ENCODE data around the gene NUP205.
A peak's percentile ranks its signal among the peaks of the same experiment; 100 is the strongest.

NUP205 gene

GRCh38 chr7:135552148-135552547 lies 5.6 kb upstream of the NUP205 start:
- no peak for DNase-seq

GRCh38 chr7:135553346-135553745 lies 4.4 kb upstream of the NUP205 start:
- no peak for DNase-seq

DNA sequence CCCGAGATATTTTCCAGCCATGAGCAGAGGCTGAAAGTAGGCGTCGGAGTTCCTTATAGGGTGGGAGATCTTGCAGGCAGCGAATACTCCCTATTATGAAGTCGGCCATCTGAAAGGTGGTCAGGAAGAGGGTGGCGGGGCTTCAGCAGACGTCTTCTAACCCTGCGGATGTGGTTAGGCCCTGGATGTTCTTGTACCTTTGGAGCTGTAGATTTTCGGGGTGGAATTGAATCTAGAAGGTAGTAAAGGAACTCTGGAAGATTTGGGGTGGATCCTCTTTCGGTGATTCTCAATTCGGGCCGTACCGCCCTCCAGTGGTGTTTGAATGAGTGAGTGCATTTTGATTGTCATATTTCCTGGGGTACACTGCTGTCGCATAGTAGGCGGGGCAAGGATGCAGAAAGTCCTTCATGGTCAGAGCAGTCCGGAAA lies 635 bp downstream of the NUP205 start:
- DNase-seq: peak; percentile 58

- no peak for DNase-seq
These were observed 1.2 kb downstream of the NUP205 start for GRCh38 chr7:135558881-135559280.

GRCh38 chr7:135560631-135561030 lies 2.9 kb downstream of the NUP205 start:
- DNase-seq: no peak

- DNase-seq: no peak
These were observed 5.0 kb downstream of the NUP205 start for GRCh38 chr7:135562720-135563119.

- DNase-seq: no peak
These were observed 14.1 kb downstream of the NUP205 start for GRCh38 chr7:135571834-135572233.

- DNase-seq: no peak
These were observed 15.8 kb downstream of the NUP205 start for GRCh38 chr7:135573541-135573940.

GRCh38 chr7:135575296-135575695 lies 17.6 kb downstream of the NUP205 start:
- no peak for DNase-seq

DNA sequence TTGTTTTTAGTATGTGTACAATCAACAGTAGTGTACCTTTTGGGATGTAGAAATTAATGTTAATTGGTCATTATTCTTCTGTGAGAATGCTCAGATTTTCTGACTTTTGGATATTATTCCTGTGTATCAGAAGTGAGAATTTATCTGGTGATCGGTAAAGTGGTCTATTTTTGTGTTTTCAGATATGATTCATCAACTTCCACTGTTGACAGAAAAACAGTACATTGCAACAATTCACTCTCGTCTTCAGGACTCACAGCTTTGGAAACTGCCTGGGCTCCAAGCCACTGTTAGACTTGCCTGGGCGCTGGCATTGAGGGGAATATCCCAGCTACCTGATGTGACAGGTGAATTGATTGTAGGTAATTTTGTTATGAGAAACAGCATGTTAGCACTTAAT lies 20.9 kb downstream of the NUP205 start:
- no peak for DNase-seq

DNA sequence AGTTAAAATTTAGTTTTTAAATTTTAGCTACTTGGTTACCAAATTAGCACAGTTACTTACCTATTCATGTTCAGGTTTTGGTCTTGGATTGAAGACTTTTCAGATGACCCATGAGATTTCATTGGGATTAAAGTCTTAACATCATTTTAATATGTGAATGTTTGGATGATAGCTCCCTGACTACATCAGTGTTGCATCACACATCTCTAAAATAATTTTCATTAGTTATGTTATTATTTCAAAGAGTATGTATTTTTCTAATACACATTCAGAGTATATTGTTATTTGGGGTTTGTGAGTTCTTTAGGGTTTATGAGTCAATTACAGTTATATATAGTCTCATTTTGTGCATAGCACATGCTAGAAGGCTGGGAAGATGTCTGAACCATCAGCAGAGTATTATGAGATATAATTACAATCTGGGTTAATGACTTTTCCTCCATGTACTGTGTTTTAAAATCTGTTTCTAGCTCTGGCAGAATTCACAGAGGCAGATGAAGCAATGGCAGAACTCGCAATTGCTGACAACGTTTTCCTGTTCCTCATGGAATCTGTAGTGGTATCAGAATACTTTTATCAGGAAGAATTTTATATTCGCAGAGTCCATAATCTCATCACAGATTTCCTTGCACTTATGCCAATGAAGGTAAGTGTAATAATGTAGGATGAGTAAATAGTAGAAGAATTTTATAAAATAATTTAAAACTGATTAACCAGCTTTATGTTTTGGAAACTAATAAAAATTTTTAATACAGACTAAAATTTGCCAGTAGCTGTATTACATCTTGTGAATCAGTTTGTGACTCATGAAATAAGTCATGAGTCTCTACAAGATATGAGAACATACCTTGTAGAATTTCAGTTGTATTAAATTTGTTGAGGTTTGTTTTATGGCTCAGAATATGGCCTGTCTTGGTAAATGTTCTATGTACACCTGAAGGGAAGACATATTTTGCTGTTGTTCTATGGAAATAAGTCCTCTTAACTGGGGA lies 26.9 kb downstream of the NUP205 start:
- no peak for DNase-seq

GRCh38 chr7:135597181-135597925 lies 39.6 kb downstream of the NUP205 start:
- no peak for DNase-seq

- DNase-seq: no peak
These were observed 40.2 kb downstream of the NUP205 start for GRCh38 chr7:135597926-135598305.

GRCh38 chr7:135599471-135599870 lies 41.8 kb downstream of the NUP205 start:
- DNase-seq: no peak

DNA sequence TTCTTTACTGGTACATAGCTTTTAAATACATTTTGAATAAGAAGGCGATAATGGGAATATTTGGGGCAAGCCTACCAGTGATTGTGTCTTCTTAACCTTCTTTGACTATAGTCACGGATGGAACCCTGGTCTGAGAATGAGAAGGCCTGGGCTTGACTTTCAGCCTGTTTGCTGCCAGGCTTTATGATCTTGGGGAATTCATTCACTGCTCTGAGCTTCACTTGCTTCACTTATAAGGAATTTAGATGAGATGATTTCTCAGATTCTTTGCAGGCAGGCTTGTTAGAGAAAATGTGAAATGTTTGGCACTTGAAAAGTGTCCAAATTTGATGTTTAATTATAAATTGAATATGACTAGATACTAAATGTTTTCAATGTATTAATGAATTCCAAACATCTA lies 42.5 kb downstream of the NUP205 start:
- no peak for DNase-seq

DNA sequence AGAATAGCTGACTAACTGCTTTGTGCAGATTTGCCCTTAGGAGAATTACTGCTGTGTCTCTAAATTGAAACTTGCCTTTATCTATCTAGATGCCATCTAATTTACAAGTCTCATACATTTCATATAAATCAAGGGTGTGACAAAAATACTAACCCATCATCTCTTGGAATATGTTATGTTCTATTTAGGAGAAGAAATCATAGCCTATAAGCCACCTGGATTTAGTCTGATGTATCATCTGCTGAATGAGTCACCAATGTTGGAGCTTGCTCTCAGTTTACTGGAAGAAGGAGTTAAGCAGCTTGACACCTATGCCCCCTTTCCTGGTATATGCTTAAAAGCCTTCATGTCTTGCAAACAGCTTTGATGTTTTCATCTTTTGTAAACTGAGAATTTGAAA lies 43.5 kb downstream of the NUP205 start:
- no peak for DNase-seq

- no peak for DNase-seq
These were observed 44.6 kb downstream of the NUP205 start for GRCh38 chr7:135602304-135602703.

DNA sequence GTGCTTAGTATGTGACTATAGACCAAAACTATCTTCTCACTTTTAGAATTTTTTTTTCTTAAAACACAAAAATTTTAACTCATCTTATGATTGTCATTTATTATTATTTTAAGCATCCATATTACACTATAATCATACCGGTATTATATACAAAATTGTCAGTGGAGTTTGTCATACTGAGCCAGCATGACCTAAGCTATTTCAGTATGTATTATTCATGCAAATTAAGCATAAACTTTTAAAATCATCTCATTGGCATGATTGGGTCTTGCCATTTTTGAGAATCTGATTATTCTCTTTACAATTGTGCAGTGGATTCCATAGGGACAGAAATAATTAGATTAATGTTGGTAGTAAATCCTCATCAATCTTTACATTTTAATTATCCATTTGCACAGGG lies 58.4 kb downstream of the NUP205 start:
- DNase-seq: no peak

- no peak for DNase-seq
These were observed 60.1 kb downstream of the NUP205 start for GRCh38 chr7:135617781-135618180.

DNA sequence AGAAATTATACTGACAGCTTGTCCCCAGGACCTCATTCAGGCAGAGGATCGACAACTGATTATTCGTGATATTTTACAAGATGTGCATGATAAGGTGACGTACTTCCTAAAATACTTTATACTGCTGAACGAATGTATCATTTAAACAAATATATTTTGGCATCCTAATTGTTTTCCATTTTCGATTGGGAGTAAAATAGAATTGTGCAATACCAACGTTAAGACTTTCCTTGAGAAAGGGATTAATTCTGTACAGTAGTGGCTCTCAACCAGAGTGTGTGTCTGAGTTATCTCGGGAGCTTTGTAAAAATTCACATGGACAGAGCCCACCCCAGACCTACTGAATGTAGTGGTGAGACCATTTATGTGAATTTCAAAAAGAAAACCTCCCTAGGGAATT lies 60.8 kb downstream of the NUP205 start:
- no peak for DNase-seq

- no peak for DNase-seq
These were observed 62.7 kb downstream of the NUP205 start for GRCh38 chr7:135620447-135620846.

DNA sequence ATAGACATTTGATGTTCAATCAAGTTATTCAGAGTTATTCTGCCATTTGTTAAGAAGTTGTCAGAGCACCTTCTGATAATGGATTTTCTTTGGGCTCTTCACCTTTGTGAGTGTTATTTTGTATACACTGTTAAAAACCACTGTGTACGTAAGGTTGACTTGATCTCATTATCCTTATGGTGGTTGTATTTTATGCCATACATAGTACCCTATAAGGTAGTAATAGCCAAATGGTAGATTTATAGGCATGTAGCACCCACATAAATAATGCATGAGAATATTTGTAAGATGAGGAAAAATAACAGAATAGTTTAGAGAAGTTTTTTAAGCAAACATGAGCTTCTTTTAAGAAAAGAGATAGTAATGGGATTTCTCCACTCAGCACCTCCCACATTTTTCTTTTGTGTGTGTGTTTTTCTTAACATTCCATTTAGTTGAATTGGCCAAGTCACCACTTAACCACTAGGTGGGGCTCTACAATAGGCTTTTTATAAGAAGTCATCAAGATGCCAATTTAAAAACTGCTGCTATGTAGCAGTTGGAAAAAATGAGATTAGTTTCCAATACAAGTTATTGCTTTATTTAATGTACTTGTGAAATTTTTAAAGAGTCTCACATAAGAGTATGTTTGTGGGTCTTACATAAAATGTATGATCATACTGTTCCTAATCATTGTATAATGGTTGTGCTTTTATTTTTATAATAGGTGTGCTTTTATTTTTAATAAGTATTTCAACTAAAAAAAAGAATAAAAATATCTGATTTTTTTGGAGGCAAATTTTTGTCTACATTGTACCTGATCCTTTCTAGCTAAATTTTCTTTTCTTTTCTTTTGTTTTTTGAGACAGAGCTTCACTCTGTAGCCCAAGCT lies 63.5 kb downstream of the NUP205 start:
- DNase-seq: peak; percentile 2
